ENCODE results near the gene SCGB1D2.

SCGB1D2 gene

GRCh38 chr11:62260261-62260953 lies 18.4 kb downstream of the SCGB1D2 start:
- no peak for DNase-seq (ENCODE audit: low read depth, low spot score)

GRCh38 chr11:62264004-62264403 lies 22.0 kb downstream of the SCGB1D2 start:
- DNase-seq (ENCODE audit: low read depth, low spot score), result no peak

GRCh38 chr11:62266558-62266957 lies 24.5 kb downstream of the SCGB1D2 start:
- no peak for DNase-seq (ENCODE audit: low read depth, low spot score)

GRCh38 chr11:62267050-62267449 lies 25.0 kb downstream of the SCGB1D2 start:
- DNase-seq (ENCODE audit: low read depth, low spot score), result no peak

GRCh38 chr11:62267576-62267975 lies 25.5 kb downstream of the SCGB1D2 start:
- DNase-seq (ENCODE audit: low read depth, low spot score), result no peak

GRCh38 chr11:62269654-62270278 lies 27.7 kb downstream of the SCGB1D2 start, which contains the start of gene SCGB2A2:
Gene SCGB2A2 (plus strand): TSS chr11:62270158. CDS start chr11:62270217, 59 bp downstream.
- no peak for DNase-seq (ENCODE audit: low read depth, low spot score)

GRCh38 chr11:62273284-62273683 lies 31.2 kb downstream of the SCGB1D2 start:
- no peak for DNase-seq (ENCODE audit: low read depth, low spot score)

- no peak for DNase-seq (ENCODE audit: low read depth, low spot score)
Observed at GRCh38 chr11:62273789-62274275, 31.8 kb downstream of the SCGB1D2 start.

GRCh38 chr11:62280452-62280851 lies 38.4 kb downstream of the SCGB1D2 start:
- no peak for DNase-seq (ENCODE audit: low read depth, low spot score)

All from brain pericyte (primary cell).